MM.1S (cell line): ENCODE results near the gene NET1.

Experiments used
- DNase-seq: peaks from one replicate; pipeline ENCODE4 v3.0.0-alpha.2; 2015
- H2AFZ ChIP-seq: fragments of 300-600 bp; sonication (generic); 2 replicates; pipeline ENCODE4 v1.6.0; 2016; ENCODE audit warnings: antibody characterized with exemption, low read length
- H3F3A ChIP-seq: fragments of 300-600 bp; sonication (generic); 2 replicates; pipeline ENCODE4 v1.6.1; 2016; ENCODE audit warnings: mild to moderate bottlenecking, antibody characterized with exemption, low read length, moderate library complexity, mixed read lengths; ENCODE audit not compliant: insufficient read depth
- H3K27ac ChIP-seq: fragments of 300-600 bp; sonication (generic); 2 replicates; pipeline ENCODE4 v1.5.1; 2016; ENCODE audit warnings: mild to moderate bottlenecking, low read length
- H3K27me3 ChIP-seq: fragments of 300-600 bp; sonication (generic); replicated peaks from 2 replicates; pipeline ENCODE4 v1.6.0; 2016; ENCODE audit warnings: low read length; ENCODE audit not compliant: insufficient read depth
- H3K36me3 ChIP-seq: fragments of 300-600 bp; sonication (generic); replicated peaks from 2 replicates; pipeline ENCODE4 v1.6.1; 2016; ENCODE audit warnings: mild to moderate bottlenecking, low read length, mixed read lengths; ENCODE audit not compliant: insufficient read depth
- H3K4me1 ChIP-seq: fragments of 300-600 bp; sonication (generic); 2 replicates; pipeline ENCODE4 v1.6.1; 2016; ENCODE audit warnings: low read length, mixed read lengths
- H3K4me2 ChIP-seq: fragments of 300-600 bp; sonication (generic); 2 replicates; pipeline ENCODE4 v1.6.0; 2016; ENCODE audit warnings: low read depth, low read length
- H3K4me3 ChIP-seq: fragments of 300-600 bp; sonication (generic); 2 replicates; pipeline ENCODE4 v1.5.1; 2016; ENCODE audit warnings: low read length, mixed read lengths
- H3K79me2 ChIP-seq: fragments of 300-600 bp; sonication (generic); 2 replicates; pipeline ENCODE4 v1.6.1; 2016; ENCODE audit warnings: mixed run types, low read length, mixed read lengths
- H3K9ac ChIP-seq: fragments of 300-600 bp; sonication (generic); 2 replicates; pipeline ENCODE4 v1.6.1; 2016; ENCODE audit warnings: low read length, mixed read lengths
- H3K9me2 ChIP-seq: fragments of 300-600 bp; sonication (generic); replicated peaks from 2 replicates; pipeline ENCODE4 v1.6.1; 2016; ENCODE audit warnings: mild to moderate bottlenecking, low read length, mixed read lengths; ENCODE audit not compliant: insufficient read depth
- H3K9me3 ChIP-seq: fragments of 300-600 bp; sonication (generic); replicated peaks from 2 replicates; pipeline ENCODE4 v1.6.1; 2016; ENCODE audit warnings: mild to moderate bottlenecking, low read length, mixed read lengths; ENCODE audit not compliant: insufficient read depth
- H4K20me1 ChIP-seq: fragments of 300-600 bp; sonication (generic); 2 replicates; pipeline ENCODE4 v1.6.1; 2016; ENCODE audit warnings: mild to moderate bottlenecking, low read length, moderate library complexity, mixed read lengths; ENCODE audit not compliant: insufficient read depth
- CTCF ChIP-seq: fragments of 300-600 bp; sonication (generic); IDR thresholded peaks from 2 replicates; pipeline ENCODE4 v1.5.1; 2016; ENCODE audit warnings: antibody characterized with exemption, low read length, mixed read lengths
- EZH2 ChIP-seq: fragments of 300-600 bp; sonication (generic); optimal IDR thresholded peaks from 2 replicates; pipeline ENCODE3; 2017; ENCODE audit warnings: low read depth, mild to moderate bottlenecking, antibody characterized with exemption, low read length, mixed read lengths
- EZH2phosphoT487 ChIP-seq: fragments of 300-600 bp; sonication (generic); IDR thresholded peaks from 2 replicates; pipeline ENCODE4 v1.6.1; 2018; ENCODE audit warnings: antibody characterized with exemption, low read length

Gene NET1

GRCh38 chr10:5385224-5385623 is 27.1 kb upstream of the NET1 start:
- Histone ChIP-seq H3K36me3 (no peaks in the 10 kb centered on the region), H3K4me1 (no peaks in the 10 kb centered on the region), H3K79me2 (no peaks in the 10 kb centered on the region), H3F3A (no peaks in the 10 kb centered on the region), H3K27ac (no peak overlapping the region), H3K4me3 (no peak overlapping the region), H3K27me3 (no peaks in the 10 kb centered on the region), H4K20me1 (no peaks in the 10 kb centered on the region), H3K9me2 (no peaks in the 10 kb centered on the region), H3K9ac (no peak overlapping the region), H2AFZ (no peak overlapping the region), H3K4me2 (no peak overlapping the region), H3K9me3 (no peaks in the 10 kb centered on the region)
- TF ChIP-seq EZH2 (no peak), CTCF (no peak), EZH2phosphoT487 (no peak)
- DNase-seq, result no peak

- H3K36me3 ChIP-seq, result no peaks in the 10 kb centered on the region
- no peaks in the 10 kb centered on the region for H3K27me3 ChIP-seq
- DNase-seq, result no peak
- no peak overlapping the region for H3K9ac ChIP-seq
- H3F3A ChIP-seq, result no peaks in the 10 kb centered on the region
- TF ChIP-seq EZH2phosphoT487 (no peak), EZH2 (no peak), CTCF (no peak)
- H3K9me2 ChIP-seq, result no peaks in the 10 kb centered on the region
- no peaks in the 10 kb centered on the region for H3K4me1 ChIP-seq
- no peaks in the 10 kb centered on the region for H4K20me1 ChIP-seq
- no peak overlapping the region for H2AFZ ChIP-seq
- H3K4me2 ChIP-seq, result no peak overlapping the region
- H3K79me2 ChIP-seq, result no peaks in the 10 kb centered on the region
- no peak overlapping the region for H3K27ac ChIP-seq
- no peaks in the 10 kb centered on the region; the same call in 1 of the 2 replicates for H3K9me3 ChIP-seq
- no peak overlapping the region for H3K4me3 ChIP-seq
These were observed 25.2 kb upstream of the NET1 start for GRCh38 chr10:5387169-5387568.

- H3K9ac ChIP-seq, result no peak overlapping the region
- H3K36me3 ChIP-seq, result no peaks in the 10 kb centered on the region
- DNase-seq, result no peak
- H3K9me2 ChIP-seq, result no peaks in the 10 kb centered on the region
- H3K27ac ChIP-seq, result no peak overlapping the region
- no peaks in the 10 kb centered on the region for H3F3A ChIP-seq
- H3K4me3 ChIP-seq, result no peak overlapping the region
- no peaks in the 10 kb centered on the region for H4K20me1 ChIP-seq
- no peaks in the 10 kb centered on the region for H3K4me1 ChIP-seq
- no peaks in the 10 kb centered on the region; the same call in 1 of the 2 replicates for H3K9me3 ChIP-seq
- no peaks in the 10 kb centered on the region for H3K79me2 ChIP-seq
- H3K27me3 ChIP-seq, result no peaks in the 10 kb centered on the region
- no peak overlapping the region for H3K4me2 ChIP-seq
- no peak overlapping the region for H2AFZ ChIP-seq
- TF ChIP-seq CTCF (no peak), EZH2phosphoT487 (no peak), EZH2 (no peak)
These were observed 21.7 kb upstream of the NET1 start for GRCh38 chr10:5390607-5391205.
